Skeletal muscle tissue (tissue), 4 donors: ENCODE results near the gene SERPINH1. TPM values are rescaled to one million over a fixed set of nuclear protein-coding genes. Genes with fewer than 3 reads are reported as not detected.
A peak's percentile ranks its signal among the peaks of the same experiment; 100 is the strongest.

ENCODE experiments used
- H3K27ac ChIP-seq: one replicate; pipeline ENCODE4 v1.7.0; 2013; ENCODE audit warnings: mild to moderate bottlenecking, low read depth, low read length, inconsistent platforms
- H3K27me3 ChIP-seq, 3 donors: one replicate each; pipeline ENCODE4 v1.7.0; 2013; ENCODE audit warnings: low read length in 3 of 3; ENCODE audit not compliant: control insufficient read depth in 3 of 3, insufficient read depth in 3 of 3
- H3K36me3 ChIP-seq, 3 donors: one replicate each; pipeline ENCODE4 v1.7.0; 2013; ENCODE audit warnings: low read length in 3 of 3; ENCODE audit not compliant: control insufficient read depth in 3 of 3, insufficient read depth in 3 of 3
- H3K4me1 ChIP-seq, 3 donors: one replicate each; pipeline ENCODE4 v1.7.0; 2013; ENCODE audit warnings: low read length in 3 of 3, mild to moderate bottlenecking in 3 of 3; ENCODE audit not compliant: control insufficient read depth in 3 of 3, insufficient read depth in 3 of 3
- H3K4me3 ChIP-seq, 3 donors: one replicate each; pipeline ENCODE4 v1.7.0; 2013; ENCODE audit warnings: low read length in 3 of 3
- H3K9ac ChIP-seq, 3 donors: one replicate each; pipeline ENCODE4 v1.7.0; 2013; ENCODE audit warnings: low read length in 3 of 3, mild to moderate bottlenecking in 3 of 3, moderate library complexity in 2 of 3, low read depth in 1 of 3
- H3K9me3 ChIP-seq, 3 donors: one replicate each; pipeline ENCODE4 v1.7.0; 2013; ENCODE audit warnings: low read length in 3 of 3; ENCODE audit not compliant: control insufficient read depth in 3 of 3
- total RNA-seq: library from RNA; depleted of rRNA; stranded (reverse); fragments of >200 nt; gene quantifications from one replicate; pipeline ENCODE4 v1.2.3, GENCODE V29; 2014
- donor health status: Osteomylitis.

The SERPINH1 gene
- total RNA-seq, 1 donor from 2014 or later = 237 TPM

- Histone ChIP-seq H3K36me3 (no peaks in the 10 kb centered on the region), H3K27ac (no peak overlapping the region), H3K9ac (no peak overlapping the region), H3K27me3 (no peaks in the 10 kb centered on the region), H3K4me3 (no peak overlapping the region), H3K4me1 (peaks cover 38 to 50% (median 43%) of the 10 kb centered on the region in 3 donors), H3K9me3 (no peaks in the 10 kb centered on the region)
These were observed 38.9 kb upstream of the SERPINH1 start for GRCh38 chr11:75523189-75523588.

- Histone ChIP-seq H3K4me1 (peaks cover 38 to 49% (median 41%) of the 10 kb centered on the region in 3 donors), H3K36me3 (no peaks in the 10 kb centered on the region), H3K27ac (no peak overlapping the region), H3K27me3 (no peaks in the 10 kb centered on the region), H3K9ac (peak overlapping the region; percentile 22 to 88 (median 65)), H3K4me3 (peak overlapping the region; percentile 75 to 85 (median 83)), H3K9me3 (no peaks in the 10 kb centered on the region)
These were observed 38.0 kb upstream of the SERPINH1 start for GRCh38 chr11:75523811-75524664.

GRCh38 chr11:75524665-75525432, 37.2 kb upstream of the SERPINH1 start:
- no peaks in the 10 kb centered on the region for H3K9me3 ChIP-seq
- no peaks in the 10 kb centered on the region for H3K36me3 ChIP-seq
- H3K4me3 ChIP-seq = peak overlapping the region; percentile 75 to 85 (median 83)
- H3K4me1 ChIP-seq = peaks cover 33 to 40% (median 35%) of the 10 kb centered on the region in 3 donors
- H3K9ac ChIP-seq = peak overlapping the region; percentile 65 to 88 (median 79)
- no peaks in the 10 kb centered on the region for H3K27me3 ChIP-seq
- H3K27ac ChIP-seq = no peak overlapping the region

GRCh38 chr11:75525433-75526191, 36.4 kb upstream of the SERPINH1 start, which contains the start of gene GDPD5:
GDPD5 (minus strand) TSS chr11:75525941; CDS start chr11:75477735, 48,206 bp downstream.
- no peak within 1 kb of the TSS for H3K27ac ChIP-seq
- peak within 1 kb of the TSS; percentile 65 to 88 (median 79) for H3K9ac ChIP-seq
- no peaks in the 10 kb centered on the region for H3K36me3 ChIP-seq
- peaks cover 27 to 33% (median 28%) of the 10 kb centered on the region in 3 donors for H3K4me1 ChIP-seq
- no peaks in the 10 kb centered on the region for H3K27me3 ChIP-seq
- peak within 1 kb of the TSS; percentile 75 to 85 (median 83) for H3K4me3 ChIP-seq
- H3K9me3 ChIP-seq = no peaks in the 10 kb centered on the region

GRCh38 chr11:75526192-75526541, 35.9 kb upstream of the SERPINH1 start:
- H3K36me3 ChIP-seq = no peaks in the 10 kb centered on the region

GRCh38 chr11:75527130-75527529, 34.9 kb upstream of the SERPINH1 start:
- peaks cover 19 to 26% (median 21%) of the 10 kb centered on the region in 3 donors for H3K4me1 ChIP-seq
- no peak overlapping the region for H3K9ac ChIP-seq
- no peaks in the 10 kb centered on the region for H3K36me3 ChIP-seq

More at GRCh38 chr11:75526192-75526541, 35.9 kb upstream of the SERPINH1 start:
- Histone ChIP-seq H3K27ac (no peak overlapping the region), H3K27me3 (no peaks in the 10 kb centered on the region), H3K9ac (peak overlapping the region in 2 of 3 donors; percentile 30 to 55), H3K4me1 (peaks cover 22 to 27% (median 23%) of the 10 kb centered on the region in 3 donors), H3K9me3 (no peaks in the 10 kb centered on the region), H3K4me3 (peak overlapping the region; percentile 61 to 83 (median 69))

GRCh38 chr11:75527938-75528735, 33.9 kb upstream of the SERPINH1 start:
- H3K27ac ChIP-seq = no peak overlapping the region
- no peaks in the 10 kb centered on the region for H3K9me3 ChIP-seq

More at GRCh38 chr11:75527130-75527529, 34.9 kb upstream of the SERPINH1 start:
- Histone ChIP-seq H3K9me3 (no peaks in the 10 kb centered on the region), H3K27ac (no peak overlapping the region), H3K27me3 (no peaks in the 10 kb centered on the region), H3K4me3 (no peak overlapping the region)

GRCh38 chr11:75530577-75530976, 31.5 kb upstream of the SERPINH1 start:
- H3K9ac ChIP-seq = no peak overlapping the region
- H3K27me3 ChIP-seq = no peaks in the 10 kb centered on the region
- H3K36me3 ChIP-seq = no peaks in the 10 kb centered on the region
- H3K27ac ChIP-seq = no peak overlapping the region
- no peak overlapping the region for H3K4me3 ChIP-seq
- no peaks in the 10 kb centered on the region for H3K9me3 ChIP-seq
- peaks cover 0 to 6% (median 0%) of the 10 kb centered on the region in 3 donors for H3K4me1 ChIP-seq

More at GRCh38 chr11:75527938-75528735, 33.9 kb upstream of the SERPINH1 start:
- no peaks in the 10 kb centered on the region for H3K36me3 ChIP-seq
- no peaks in the 10 kb centered on the region for H3K27me3 ChIP-seq
- no peak overlapping the region for H3K4me3 ChIP-seq
- H3K4me1 ChIP-seq = peaks cover 15 to 21% (median 19%) of the 10 kb centered on the region in 3 donors
- H3K9ac ChIP-seq = no peak overlapping the region

- Histone ChIP-seq H3K36me3 (no peaks in the 10 kb centered on the region), H3K4me3 (no peak overlapping the region), H3K27me3 (no peaks in the 10 kb centered on the region), H3K9ac (no peak overlapping the region), H3K4me1 (peaks cover 0 to 6% (median 0%) of the 10 kb centered on the region in 3 donors), H3K27ac (no peak overlapping the region), H3K9me3 (no peaks in the 10 kb centered on the region)
These were observed 30.7 kb upstream of the SERPINH1 start for GRCh38 chr11:75531325-75531724.
